K562 (cell line): ENCODE measurements around the gene ATXN7. TPM values are rescaled to one million over a fixed set of nuclear protein-coding genes. Genes with fewer than 3 reads are reported as not detected.

Source experiments
- BRD9 ChIP-seq: fragments of 450-650 bp; IDR thresholded peaks from 2 replicates; pipeline ENCODE4 v1.6.1; 2018; ENCODE audit warnings: low read depth; ENCODE audit not compliant: partially characterized antibody
- IRF2 ChIP-seq: sonication (generic); formaldehyde crosslinking; IDR thresholded peaks from 2 replicates; pipeline ENCODE4 v1.8.1; 2022; ENCODE audit warnings: mild to moderate bottlenecking, missing genetic modification reagents
- JUND ChIP-seq, 2 experiments: IDR thresholded peaks; 2 replicates in 1 of 2; 3 replicates in 1 of 2; pipeline ENCODE4 v1.6.1; 2011; ENCODE audit warnings: borderline replicate concordance in 2 of 2, low read depth in 2 of 2, low read length in 2 of 2, improper control_type of control experiment in 1 of 2, missing biosample characterization in 1 of 2, missing genetic modification characterization in 1 of 2, missing genetic modification reagents in 1 of 2
- KDM1A ChIP-seq, 2 experiments: fragments of 450-650 bp; IDR thresholded peaks; 2 replicates each; pipeline ENCODE4 v1.6.1; 2016; ENCODE audit warnings: mild to moderate bottlenecking in 2 of 2
- RAD21 ChIP-seq, 2 experiments: fragments of 250-450 bp in 1 of 2; fragments of 450-650 bp in 1 of 2; sonication (Bioruptor Pico) in 1 of 2; formaldehyde crosslinking in 1 of 2; IDR thresholded peaks in 1 of 2; conservative IDR thresholded peaks in 1 of 2; 2 replicates each; pipeline versions ENCODE4 v1.4.0 to v1.8.0; 2020 to 2022; ENCODE audit warnings: mild to moderate bottlenecking in 2 of 2, moderate library complexity in 1 of 2
- SMC3 ChIP-seq: conservative IDR thresholded peaks from 2 replicates; pipeline ENCODE4 v1.6.1; 2011; ENCODE audit warnings: low read depth, low read length, improper control_type of control experiment; ENCODE audit not compliant: insufficient read depth
- ZFP30 ChIP-seq: fragments of 250-450 bp; sonication (Bioruptor Pico); IDR thresholded peaks from 2 replicates; pipeline ENCODE4 v1.8.0; 2022; ENCODE audit warnings: moderate library complexity, mild to moderate bottlenecking, inconsistent platforms, borderline replicate concordance
- ZNF3 ChIP-seq: fragments of 250-450 bp; sonication (Bioruptor Pico); IDR thresholded peaks from 2 replicates; pipeline ENCODE4 v1.5.0; 2021; ENCODE audit warnings: mild to moderate bottlenecking, moderate library complexity
- ZNF311 ChIP-seq: fragments of 250-450 bp; sonication (Bioruptor Pico); IDR thresholded peaks from 2 replicates; pipeline ENCODE4 v1.4.0; 2020; ENCODE audit warnings: mild to moderate bottlenecking, moderate library complexity
- polyA plus RNA-seq, 8 experiments: library from polyadenylated mRNA; depleted of rRNA in 4 of 8; stranded (reverse) in 5 of 8; unstranded in 3 of 8; fragments of >200 nt; fragmentation: Nextera tagmentation in 2 of 8; fragmentation: Illumina TruSeq in 1 of 8; extraction: Ambion mirVana in 2 of 8; extraction: Trizol in 1 of 8; gene quantifications; 2 replicates each; pipeline versions ENCODE4 v1.2.1 to v1.2.3, GENCODE V29; 2011 to 2014; ENCODE audit warnings: inconsistent platforms in 1 of 8, missing spikeins in 1 of 8
- total RNA-seq, 7 experiments: library from RNA; depleted of rRNA in 6 of 7; stranded (reverse); fragments of >200 nt in 6 of 7; fragmentation: Illumina TruSeq in 2 of 7; extraction: Trizol in 2 of 7; gene quantifications; 2 replicates each; pipeline versions ENCODE4 v1.2.1 to v1.2.3, GENCODE V29; 2011 to 2021; ENCODE audit warnings: low replicate concordance in 1 of 7
- TF ChIP-seq, protein P1 (sequence below): fragments of 200-800 bp; sonication (Bioruptor generic); IDR thresholded peaks from 2 replicates; pipeline ENCODE4 v1.6.1; 2017; ENCODE audit warnings: missing genetic modification characterization, missing compliant biosample characterization

The ATXN7 gene
- total and polyA plus RNA-seq, 9 of the 15 experiments (the other 6 are each of a cell fraction or from before 2014, with no cell fraction given), result 0.41 to 9.2 (median 6.7) TPM

DNA sequence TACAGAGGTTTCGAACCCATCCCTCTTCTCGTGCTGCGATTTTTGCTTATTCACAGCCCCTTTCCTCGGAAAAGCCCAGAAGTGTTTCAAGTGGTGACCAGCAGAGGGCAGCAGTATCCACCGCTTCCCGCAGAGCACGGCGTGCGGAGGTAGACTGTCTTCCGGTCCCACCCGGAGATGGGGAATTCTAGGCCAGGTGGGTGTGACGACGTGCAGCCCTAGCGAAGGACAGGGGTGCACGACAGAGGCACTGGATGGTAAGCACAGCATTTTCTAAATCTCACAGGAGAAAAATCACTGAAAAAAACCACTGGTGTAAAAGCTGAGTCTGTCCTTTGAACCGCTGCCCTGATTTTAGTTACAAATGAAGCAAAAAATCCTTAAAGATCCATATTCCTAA lies 167.1 kb downstream of the ATXN7 start (continued):
- TF ChIP-seq, protein P1, sequence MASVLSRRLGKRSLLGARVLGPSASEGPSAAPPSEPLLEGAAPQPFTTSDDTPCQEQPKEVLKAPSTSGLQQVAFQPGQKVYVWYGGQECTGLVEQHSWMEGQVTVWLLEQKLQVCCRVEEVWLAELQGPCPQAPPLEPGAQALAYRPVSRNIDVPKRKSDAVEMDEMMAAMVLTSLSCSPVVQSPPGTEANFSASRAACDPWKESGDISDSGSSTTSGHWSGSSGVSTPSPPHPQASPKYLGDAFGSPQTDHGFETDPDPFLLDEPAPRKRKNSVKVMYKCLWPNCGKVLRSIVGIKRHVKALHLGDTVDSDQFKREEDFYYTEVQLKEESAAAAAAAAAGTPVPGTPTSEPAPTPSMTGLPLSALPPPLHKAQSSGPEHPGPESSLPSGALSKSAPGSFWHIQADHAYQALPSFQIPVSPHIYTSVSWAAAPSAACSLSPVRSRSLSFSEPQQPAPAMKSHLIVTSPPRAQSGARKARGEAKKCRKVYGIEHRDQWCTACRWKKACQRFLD (CRISPR knock-in tag), result no peak
- TF ChIP-seq JUND (IDR thresholded peaks at IDR 0.05; ENCODE audit: borderline replicate concordance, low read depth, low read length), result no peak
- no peak for TF ChIP-seq JUND (tag; IDR thresholded peaks at IDR 0.05; ENCODE audit: borderline replicate concordance, low read depth, low read length)
- peak in 1 of 2 experiments; percentile 42; a peak in 1 of 4 replicates for TF ChIP-seq KDM1A (IDR thresholded peaks at IDR 0.05)
- TF ChIP-seq ZNF311 (CRISPR knock-in tag), result no peak
- TF ChIP-seq BRD9, result no peak
- TF ChIP-seq ZNF3 (CRISPR knock-in tag), result no peak
- peak; percentile 75 for TF ChIP-seq RAD21 (CRISPR knock-in tag; conservative IDR thresholded peaks at IDR 0.05 in 1 of 2, IDR thresholded peaks at IDR 0.05 in 1 of 2)
- TF ChIP-seq SMC3, result peak; percentile 78
- no peak for TF ChIP-seq ZFP30 (CRISPR knock-in tag)
- no peak for TF ChIP-seq IRF2 (CRISPR knock-in tag)
